ENCODE data around the gene SLC25A47.
"Not testable (repeated sequence)": the region's sequence is repeated elsewhere in the genome, so short reads cannot be mapped to it uniquely, and the experiment has no call there.

SLC25A47 gene

GRCh38 chr14:100292776-100293461, 30.2 kb upstream of the SLC25A47 start:
- H3K27ac Mint-ChIP-seq (ENCODE audit: low read depth), result no peak overlapping the region
- H3K9me3 Mint-ChIP-seq, result no peaks in the 10 kb centered on the region
- H3K4me1 Mint-ChIP-seq, result no peaks in the 10 kb centered on the region
- H3K27me3 Mint-ChIP-seq, result no peaks in the 10 kb centered on the region
- DNase-seq (ENCODE audit: low spot score in 2 of 2), result no peak
- H3K4me3 Mint-ChIP-seq, result no peak overlapping the region
- H3K36me3 Mint-ChIP-seq (ENCODE audit: insufficient read depth), result no peaks in the 10 kb centered on the region
- no peak for ATAC-seq (replicated peaks; ENCODE audit: extremely low read depth, poor library complexity, severe bottlenecking)

- H3K9me3 Mint-ChIP-seq, result no peaks in the 10 kb centered on the region
Observed at GRCh38 chr14:100293497-100294212, 29.5 kb upstream of the SLC25A47 start.

DNA sequence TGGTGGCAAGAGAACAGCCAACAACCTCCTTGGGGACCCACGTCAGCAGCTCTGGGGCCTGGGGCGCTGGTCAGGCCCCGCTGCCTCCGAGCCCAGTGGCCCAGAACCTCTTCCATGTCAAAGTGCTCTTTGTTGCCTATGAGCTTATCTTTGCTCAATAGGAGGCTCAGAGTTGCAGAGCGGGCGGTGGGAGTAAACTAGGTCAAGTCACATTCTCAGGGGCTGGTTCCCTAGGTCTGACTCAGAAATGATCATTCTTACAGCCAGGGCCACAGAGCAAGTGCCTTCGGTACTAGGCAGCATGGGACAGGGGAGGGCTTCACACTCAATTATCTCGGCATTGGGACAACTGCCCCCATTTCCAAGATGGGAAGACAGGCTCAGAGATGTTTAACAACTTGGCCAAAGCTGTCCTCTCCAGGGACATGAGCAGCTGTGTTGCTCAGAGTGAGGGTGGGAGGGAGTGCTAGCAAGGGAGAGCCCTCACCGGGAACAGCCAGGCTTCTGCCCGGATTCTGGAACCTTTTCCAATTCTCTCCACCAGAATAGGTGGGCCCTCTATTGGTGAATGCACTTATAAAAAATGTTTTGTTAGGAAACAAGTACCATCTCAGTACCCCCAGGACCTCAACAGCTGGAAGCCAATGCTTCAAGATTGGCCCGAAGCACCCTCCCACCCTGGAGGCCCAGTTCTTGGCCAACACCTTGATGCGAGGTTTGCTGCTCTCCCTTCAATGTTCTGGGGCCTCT, 28.8 kb upstream of the SLC25A47 start:
- Mint-ChIP-seq H3K4me1 (no peaks in the 10 kb centered on the region), H3K36me3 (ENCODE audit: insufficient read depth) (no peaks in the 10 kb centered on the region), H3K27ac (ENCODE audit: low read depth) (no peak overlapping the region), H3K4me3 (no peak overlapping the region), H3K9me3 (no peaks in the 10 kb centered on the region), H3K27me3 (no peaks in the 10 kb centered on the region)
- DNase-seq (ENCODE audit: low spot score in 2 of 2) (no peak), ATAC-seq (replicated peaks; ENCODE audit: extremely low read depth, poor library complexity, severe bottlenecking) (no peak)

More at GRCh38 chr14:100293497-100294212, 29.5 kb upstream of the SLC25A47 start:
- no peak overlapping the region for H3K4me3 Mint-ChIP-seq
- H3K27me3 Mint-ChIP-seq, result no peaks in the 10 kb centered on the region
- H3K4me1 Mint-ChIP-seq, result no peaks in the 10 kb centered on the region
- no peak for ATAC-seq (replicated peaks; ENCODE audit: extremely low read depth, poor library complexity, severe bottlenecking)
- no peak overlapping the region for H3K27ac Mint-ChIP-seq (ENCODE audit: low read depth)
- no peak for DNase-seq (ENCODE audit: low spot score in 2 of 2)
- H3K36me3 Mint-ChIP-seq (ENCODE audit: insufficient read depth), result no peaks in the 10 kb centered on the region

DNA sequence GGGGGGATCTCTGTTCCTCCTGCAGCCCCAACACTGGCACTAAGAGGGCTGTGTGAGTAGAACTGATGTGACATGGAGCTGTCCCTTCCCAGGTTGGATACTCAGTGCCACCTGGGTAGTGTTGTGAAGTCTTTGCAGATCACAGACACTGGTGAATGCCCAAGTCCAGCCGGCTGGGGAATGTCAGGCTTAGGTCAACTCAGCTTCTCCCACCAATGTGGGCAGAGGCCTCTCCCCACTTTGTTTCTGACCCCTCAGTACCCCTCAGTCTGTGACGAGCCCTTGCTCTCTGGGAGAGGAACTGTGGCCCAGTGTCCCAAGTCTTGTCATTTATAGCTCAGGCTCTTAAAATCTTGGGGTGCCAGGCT, 28.2 kb upstream of the SLC25A47 start:
- no peaks in the 10 kb centered on the region for H3K4me1 Mint-ChIP-seq
- H3K27me3 Mint-ChIP-seq, result no peaks in the 10 kb centered on the region
- no peak overlapping the region for H3K4me3 Mint-ChIP-seq
- no peaks in the 10 kb centered on the region for H3K9me3 Mint-ChIP-seq
- ATAC-seq (replicated peaks; ENCODE audit: extremely low read depth, poor library complexity, severe bottlenecking), result no peak
- no peaks in the 10 kb centered on the region for H3K36me3 Mint-ChIP-seq (ENCODE audit: insufficient read depth)
- H3K27ac Mint-ChIP-seq (ENCODE audit: low read depth), result no peak overlapping the region
- DNase-seq (ENCODE audit: low spot score in 2 of 2), result no peak

- no peak for ATAC-seq (replicated peaks; ENCODE audit: extremely low read depth, poor library complexity, severe bottlenecking)
- no peaks in the 10 kb centered on the region for H3K27me3 Mint-ChIP-seq
- DNase-seq (ENCODE audit: low spot score in 2 of 2), result no peak
- H3K27ac Mint-ChIP-seq (ENCODE audit: low read depth), result no peak overlapping the region
- no peak overlapping the region for H3K4me3 Mint-ChIP-seq
- H3K4me1 Mint-ChIP-seq, result no peaks in the 10 kb centered on the region
- H3K9me3 Mint-ChIP-seq, result no peaks in the 10 kb centered on the region
- no peaks in the 10 kb centered on the region for H3K36me3 Mint-ChIP-seq (ENCODE audit: insufficient read depth)
Observed at GRCh38 chr14:100295376-100296105, 27.6 kb upstream of the SLC25A47 start.

- no peak for ATAC-seq (replicated peaks; ENCODE audit: extremely low read depth, poor library complexity, severe bottlenecking)
- Mint-ChIP-seq H3K4me1 (no peaks in the 10 kb centered on the region), H3K36me3 (ENCODE audit: insufficient read depth) (no peaks in the 10 kb centered on the region), H3K27me3 (no peaks in the 10 kb centered on the region), H3K27ac (ENCODE audit: low read depth) (no peak overlapping the region), H3K4me3 (no peak overlapping the region), H3K9me3 (no peaks in the 10 kb centered on the region)
- DNase-seq (ENCODE audit: low spot score in 2 of 2), result no peak
Observed at GRCh38 chr14:100296106-100296651, 27.0 kb upstream of the SLC25A47 start.

DNA sequence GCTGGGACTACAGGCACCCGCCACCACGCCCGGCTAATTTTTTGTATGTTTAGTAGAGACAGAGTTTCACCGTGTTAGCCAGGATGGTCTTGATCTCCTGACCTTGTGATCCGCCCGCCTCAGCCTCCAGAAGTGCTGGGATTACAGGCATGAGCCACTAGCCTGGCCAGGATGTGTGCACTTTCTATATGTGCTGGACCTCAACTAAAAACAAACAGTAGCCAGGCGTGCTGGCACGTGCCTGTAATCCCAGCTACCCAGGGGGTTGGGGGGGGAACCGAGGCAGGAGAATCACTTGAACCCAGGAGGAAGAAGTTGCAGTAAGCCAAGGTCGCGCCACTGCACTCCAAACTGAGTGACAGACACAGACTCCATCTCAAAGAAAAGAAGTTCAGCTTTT, 26.4 kb upstream of the SLC25A47 start:
- not testable (repeated sequence) for H3K36me3 Mint-ChIP-seq (ENCODE audit: insufficient read depth); H3K4me1 Mint-ChIP-seq; ATAC-seq (replicated peaks; ENCODE audit: extremely low read depth, poor library complexity, severe bottlenecking); H3K9me3 Mint-ChIP-seq; DNase-seq (ENCODE audit: low spot score in 2 of 2); H3K27me3 Mint-ChIP-seq; H3K4me3 Mint-ChIP-seq; H3K27ac Mint-ChIP-seq (ENCODE audit: low read depth)

DNA sequence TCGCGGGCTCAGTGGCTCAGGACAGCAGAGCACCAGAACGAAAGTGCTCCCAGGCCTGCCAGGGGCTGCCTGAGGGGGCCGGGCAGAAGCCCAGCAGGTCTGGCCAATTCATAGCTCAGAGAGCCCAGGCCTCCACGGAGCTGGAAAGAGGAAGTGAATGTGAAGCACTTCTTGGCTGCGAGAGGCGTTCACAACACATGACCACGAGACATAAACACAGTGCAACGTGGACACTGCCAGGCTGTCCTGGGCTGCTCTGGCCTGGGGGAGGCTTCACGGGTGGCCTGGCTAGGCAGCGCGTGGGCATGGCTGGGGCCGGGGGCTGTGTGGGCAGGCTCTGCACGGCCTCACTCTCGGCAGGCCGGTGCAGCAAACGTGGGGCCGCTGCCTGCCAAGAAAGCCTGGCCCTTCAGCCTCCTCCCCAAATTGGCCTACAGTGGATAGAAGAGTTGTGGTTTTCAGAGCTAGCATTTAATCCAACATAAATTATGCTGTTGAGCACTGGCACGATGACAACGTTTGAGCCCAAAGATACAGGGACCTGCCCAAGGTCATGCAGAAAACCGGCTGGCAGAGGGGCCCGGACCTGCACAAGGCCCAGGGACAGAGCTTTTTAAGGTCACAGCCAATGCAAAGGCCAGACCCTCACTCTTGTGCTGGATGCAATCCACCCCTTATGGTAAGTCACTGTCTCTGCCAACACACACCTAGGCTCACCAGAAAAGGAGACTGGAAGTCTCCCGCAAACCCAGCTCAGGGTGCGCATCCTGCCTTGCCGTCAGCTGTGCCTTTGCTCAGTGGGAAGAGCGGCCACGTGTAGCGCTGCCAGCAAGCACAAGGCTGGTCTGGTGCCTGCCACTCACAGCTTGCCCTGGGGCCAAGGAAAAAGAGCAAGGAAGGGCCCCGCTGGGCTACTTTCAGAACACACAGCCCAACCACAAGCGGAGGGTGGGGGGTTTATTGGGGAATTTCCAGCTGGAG, 25.5 kb upstream of the SLC25A47 start:
- ATAC-seq (replicated peaks; ENCODE audit: extremely low read depth, poor library complexity, severe bottlenecking) (no peak), DNase-seq (ENCODE audit: low spot score in 2 of 2) (no peak)
- Mint-ChIP-seq H3K36me3 (ENCODE audit: insufficient read depth) (no peaks in the 10 kb centered on the region), H3K9me3 (no peaks in the 10 kb centered on the region), H3K27me3 (no peaks in the 10 kb centered on the region), H3K4me1 (no peaks in the 10 kb centered on the region), H3K27ac (ENCODE audit: low read depth) (no peak overlapping the region), H3K4me3 (no peak overlapping the region)

- ATAC-seq (replicated peaks; ENCODE audit: extremely low read depth, poor library complexity, severe bottlenecking) (no peak), DNase-seq (ENCODE audit: low spot score in 2 of 2) (no peak)
- Mint-ChIP-seq H3K36me3 (ENCODE audit: insufficient read depth) (no peaks in the 10 kb centered on the region), H3K4me1 (no peaks in the 10 kb centered on the region), H3K9me3 (no peaks in the 10 kb centered on the region), H3K27ac (ENCODE audit: low read depth) (no peak overlapping the region), H3K4me3 (no peak overlapping the region), H3K27me3 (no peaks in the 10 kb centered on the region)
Observed at GRCh38 chr14:100298551-100299237, 24.4 kb upstream of the SLC25A47 start.

DNA sequence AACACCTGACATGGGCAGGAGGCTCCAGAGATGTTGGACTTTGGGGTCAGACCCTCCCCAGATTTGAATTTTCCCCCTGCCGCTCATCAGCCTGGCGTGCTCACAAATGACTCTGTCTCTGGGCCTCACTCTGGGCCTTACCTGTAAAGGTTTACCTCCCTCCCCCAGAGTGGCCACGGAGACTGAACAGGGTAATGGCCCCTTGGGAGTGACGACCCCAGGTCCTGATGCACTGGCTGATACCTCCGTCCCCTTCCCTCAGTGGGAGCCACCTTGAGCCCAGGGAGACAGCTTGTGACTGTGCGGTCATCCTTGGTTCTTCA, 23.9 kb upstream of the SLC25A47 start:
- no peak overlapping the region for H3K4me3 Mint-ChIP-seq
- H3K27me3 Mint-ChIP-seq, result no peaks in the 10 kb centered on the region
- no peaks in the 10 kb centered on the region for H3K9me3 Mint-ChIP-seq
- DNase-seq (ENCODE audit: low spot score in 2 of 2) (no peak), ATAC-seq (replicated peaks; ENCODE audit: extremely low read depth, poor library complexity, severe bottlenecking) (no peak)
- H3K4me1 Mint-ChIP-seq, result no peaks in the 10 kb centered on the region
- H3K27ac Mint-ChIP-seq (ENCODE audit: low read depth), result no peak overlapping the region
- H3K36me3 Mint-ChIP-seq (ENCODE audit: insufficient read depth), result no peaks in the 10 kb centered on the region

DNA sequence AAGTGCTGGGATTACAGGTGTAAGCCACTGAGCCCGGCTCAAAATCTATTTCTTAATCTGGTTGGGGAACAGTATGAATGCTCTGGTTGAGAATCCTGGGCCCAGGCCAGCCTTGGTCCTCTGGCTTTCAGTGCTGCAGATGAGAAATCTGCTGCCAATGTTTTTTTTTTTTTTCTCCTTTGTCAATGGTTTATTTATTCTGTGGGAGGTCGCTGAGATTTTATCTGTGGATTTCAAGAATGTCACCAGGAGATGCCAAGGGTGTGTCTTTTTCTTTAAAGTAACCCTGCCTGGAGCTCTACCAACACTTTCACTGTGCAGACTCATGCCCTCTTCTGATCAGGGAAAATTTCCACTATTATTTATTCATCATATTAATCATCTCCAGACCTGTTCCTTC, 20.5 kb upstream of the SLC25A47 start:
- Mint-ChIP-seq H3K27me3 (no peaks in the 10 kb centered on the region), H3K36me3 (ENCODE audit: insufficient read depth) (peaks cover 4% of the 10 kb centered on the region), H3K4me3 (no peak overlapping the region), H3K9me3 (no peaks in the 10 kb centered on the region), H3K4me1 (peaks cover 9% of the 10 kb centered on the region), H3K27ac (ENCODE audit: low read depth) (no peak overlapping the region)
- DNase-seq (ENCODE audit: low spot score in 2 of 2), result no peak
- ATAC-seq (replicated peaks; ENCODE audit: extremely low read depth, poor library complexity, severe bottlenecking), result no peak
